Measurements from ENCODE around the gene HOXC4.
A peak's percentile ranks its signal among the peaks of the same experiment; 100 is the strongest.

HOXC4 gene

DNA sequence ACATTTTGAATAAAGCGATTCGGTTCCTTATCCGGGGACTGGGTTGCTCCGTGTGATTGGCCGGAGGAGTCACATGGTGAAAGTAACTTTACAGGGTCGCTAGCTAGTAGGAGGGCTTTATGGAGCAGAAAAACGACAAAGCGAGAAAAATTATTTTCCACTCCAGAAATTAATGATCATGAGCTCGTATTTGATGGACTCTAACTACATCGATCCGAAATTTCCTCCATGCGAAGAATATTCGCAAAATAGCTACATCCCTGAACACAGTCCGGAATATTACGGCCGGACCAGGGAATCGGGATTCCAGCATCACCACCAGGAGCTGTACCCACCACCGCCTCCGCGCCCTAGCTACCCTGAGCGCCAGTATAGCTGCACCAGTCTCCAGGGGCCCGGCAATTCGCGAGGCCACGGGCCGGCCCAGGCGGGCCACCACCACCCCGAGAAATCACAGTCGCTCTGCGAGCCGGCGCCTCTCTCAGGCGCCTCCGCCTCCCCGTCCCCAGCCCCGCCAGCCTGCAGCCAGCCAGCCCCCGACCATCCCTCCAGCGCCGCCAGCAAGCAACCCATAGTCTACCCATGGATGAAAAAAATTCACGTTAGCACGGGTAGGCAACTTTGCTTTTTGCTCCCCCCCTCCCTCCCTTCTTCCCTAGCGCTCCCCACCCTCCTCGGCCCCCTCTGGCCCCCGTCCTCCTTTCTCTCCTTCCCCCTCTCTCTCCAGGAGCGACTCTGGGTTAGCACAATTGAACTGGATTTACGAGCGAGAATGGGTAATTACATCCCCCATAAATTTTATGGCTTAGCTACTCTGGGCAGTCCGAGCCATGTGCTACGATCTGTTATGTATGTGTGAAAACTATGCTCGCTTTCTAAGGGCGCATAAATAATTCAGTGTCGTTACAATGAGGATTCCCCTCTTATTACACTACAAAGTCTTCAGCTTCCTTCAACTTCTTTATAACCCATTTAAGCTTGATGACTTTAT, at the start of gene HOXC4:
Gene HOXC4, plus strand, starts transcription at position 85 of the 991 bp plus-strand sequence. Its CDS starts 88 bp downstream, at position 173.
- DNase-seq = no peak

DNA sequence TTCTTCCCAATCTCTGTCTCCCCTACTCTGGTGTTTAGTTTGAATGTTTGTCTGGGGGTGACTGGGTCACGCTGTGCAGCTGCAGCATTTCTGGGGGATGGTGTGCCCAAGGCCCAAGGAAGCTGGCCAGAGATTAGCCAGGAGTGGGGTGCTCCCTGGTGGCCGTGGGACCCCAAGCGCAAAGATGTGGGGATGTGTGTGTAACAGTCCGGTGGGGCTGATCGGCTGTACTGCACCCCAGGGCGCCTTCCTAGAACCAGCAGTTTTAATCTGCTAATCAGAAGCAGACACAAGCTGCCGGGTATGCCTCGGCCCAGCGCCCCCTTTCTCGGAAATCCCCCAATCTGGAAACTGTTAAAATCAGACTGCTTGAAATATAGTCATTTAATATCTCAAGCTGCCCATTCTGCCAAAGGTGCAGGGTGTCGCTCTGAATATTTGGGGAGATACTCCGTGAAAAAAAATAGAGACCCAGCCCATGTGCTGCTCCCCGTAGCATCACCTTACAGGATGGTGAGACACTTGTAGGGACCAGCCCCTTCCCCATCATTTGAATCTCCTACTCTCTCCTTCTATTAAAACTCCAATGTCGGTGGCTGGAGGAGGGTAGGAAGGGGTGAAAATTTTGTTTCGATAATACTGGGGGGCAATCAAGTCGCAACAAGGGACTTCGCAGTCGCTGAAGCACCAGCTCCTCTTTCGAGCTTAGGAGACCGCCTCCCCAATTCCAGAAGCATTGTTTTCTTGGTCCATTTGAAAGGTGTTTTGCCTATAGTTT, 49.4 kb upstream of the HOXC4 start:
- no peak for DNase-seq

DNA sequence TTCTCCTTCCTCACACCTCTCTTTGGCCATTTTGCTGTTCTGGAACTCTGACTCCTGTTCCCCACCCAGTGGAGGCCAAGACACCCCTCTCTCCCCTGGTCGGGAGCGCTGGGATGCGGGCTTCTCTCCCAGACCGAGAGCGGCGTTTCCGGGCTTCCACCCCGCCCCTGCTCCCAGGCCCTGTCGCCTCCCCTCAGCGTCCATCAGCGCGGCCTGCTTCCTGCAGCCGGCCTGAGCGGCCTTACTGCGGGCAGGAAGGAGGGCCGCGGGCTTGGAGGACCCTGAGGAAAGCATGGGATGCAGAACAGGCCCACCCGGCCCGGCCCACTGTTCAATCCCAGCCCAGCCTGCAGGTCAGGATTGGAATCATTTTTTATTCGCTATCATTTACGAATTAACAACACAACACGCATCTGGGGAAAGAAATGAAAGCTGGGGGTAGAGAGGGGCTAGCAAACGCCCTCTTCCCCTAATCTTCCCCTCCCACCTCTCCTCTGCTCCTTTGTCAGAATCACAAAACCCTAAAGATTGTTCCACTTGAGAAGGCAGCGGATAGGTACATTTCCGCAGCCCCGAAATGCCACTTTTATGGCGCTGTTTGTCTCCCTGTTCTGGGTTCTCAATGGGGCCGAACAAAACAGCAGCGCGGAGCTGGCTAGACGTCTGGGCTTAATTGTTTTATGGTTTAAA, 48.6 kb upstream of the HOXC4 start:
- no peak for DNase-seq

- no peak for DNase-seq
Measured at GRCh38 chr12:54005531-54005852, 48.1 kb upstream of the HOXC4 start.

DNA sequence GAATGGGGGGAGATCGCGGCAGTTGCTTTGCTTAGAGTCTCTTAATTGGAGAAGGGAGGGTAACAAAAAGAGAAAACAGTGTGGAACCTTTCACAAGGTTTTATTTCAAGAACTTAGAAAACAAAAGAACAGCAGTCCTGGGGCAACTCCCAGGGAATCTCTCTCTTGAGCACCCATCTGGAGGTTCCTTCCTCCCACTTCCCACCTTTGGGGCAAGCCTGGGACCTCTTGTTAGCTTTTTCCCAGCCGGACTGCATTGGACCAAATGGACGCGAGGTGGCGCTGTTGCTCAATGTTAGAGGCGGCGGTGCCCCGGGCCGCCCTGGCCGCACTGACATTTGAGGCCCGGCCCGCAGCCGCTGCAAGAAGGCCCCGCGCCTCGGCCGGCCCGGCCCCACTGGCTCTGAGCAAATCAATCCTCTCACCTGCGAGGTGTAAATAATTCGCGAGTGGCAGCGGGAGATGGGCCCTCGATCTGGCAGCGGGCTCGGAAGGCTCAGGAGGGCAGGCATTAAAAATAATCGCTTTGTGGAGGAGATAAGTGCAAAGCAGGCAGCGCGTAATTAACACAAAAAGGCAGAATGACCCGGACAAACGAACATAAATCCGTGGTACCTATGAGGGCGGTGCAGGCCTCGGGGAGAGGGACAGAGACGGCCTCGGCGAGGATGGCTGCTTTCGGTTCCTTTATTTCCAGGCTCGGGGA, 47.6 kb upstream of the HOXC4 start:
- DNase-seq = peak; percentile 72

DNA sequence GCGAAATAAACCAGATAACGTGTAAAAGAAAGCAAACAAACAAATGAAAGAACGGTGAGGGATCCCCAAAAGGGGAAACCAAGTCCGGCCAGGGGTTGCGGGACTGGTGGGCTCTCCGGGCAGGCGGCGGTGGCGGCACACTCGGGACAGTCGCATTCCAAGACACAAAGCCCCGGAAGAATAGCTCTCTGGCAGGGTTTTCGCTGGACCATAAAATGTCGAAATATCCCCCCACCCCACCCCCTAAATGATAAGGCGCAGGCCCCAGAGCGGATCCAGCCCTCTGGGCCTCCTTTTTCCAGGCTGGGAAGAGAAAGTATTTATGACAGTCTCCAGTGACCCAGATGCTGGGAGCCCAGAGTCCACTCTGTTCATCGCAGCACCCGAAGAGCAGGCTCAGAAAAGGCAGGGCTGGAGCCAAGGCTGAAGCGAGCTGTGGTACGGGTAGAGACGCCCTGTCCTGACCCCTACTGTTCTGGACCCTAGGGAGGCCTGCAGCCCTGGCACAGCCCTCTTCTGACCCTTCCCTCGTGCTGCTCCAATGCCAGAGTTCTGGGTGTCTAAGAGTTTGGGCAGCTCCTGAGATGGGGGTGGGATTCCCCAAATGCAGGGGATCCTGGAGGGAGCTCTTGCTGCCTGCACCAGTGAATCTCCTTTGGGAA, 46.9 kb upstream of the HOXC4 start:
- DNase-seq = no peak

DNA sequence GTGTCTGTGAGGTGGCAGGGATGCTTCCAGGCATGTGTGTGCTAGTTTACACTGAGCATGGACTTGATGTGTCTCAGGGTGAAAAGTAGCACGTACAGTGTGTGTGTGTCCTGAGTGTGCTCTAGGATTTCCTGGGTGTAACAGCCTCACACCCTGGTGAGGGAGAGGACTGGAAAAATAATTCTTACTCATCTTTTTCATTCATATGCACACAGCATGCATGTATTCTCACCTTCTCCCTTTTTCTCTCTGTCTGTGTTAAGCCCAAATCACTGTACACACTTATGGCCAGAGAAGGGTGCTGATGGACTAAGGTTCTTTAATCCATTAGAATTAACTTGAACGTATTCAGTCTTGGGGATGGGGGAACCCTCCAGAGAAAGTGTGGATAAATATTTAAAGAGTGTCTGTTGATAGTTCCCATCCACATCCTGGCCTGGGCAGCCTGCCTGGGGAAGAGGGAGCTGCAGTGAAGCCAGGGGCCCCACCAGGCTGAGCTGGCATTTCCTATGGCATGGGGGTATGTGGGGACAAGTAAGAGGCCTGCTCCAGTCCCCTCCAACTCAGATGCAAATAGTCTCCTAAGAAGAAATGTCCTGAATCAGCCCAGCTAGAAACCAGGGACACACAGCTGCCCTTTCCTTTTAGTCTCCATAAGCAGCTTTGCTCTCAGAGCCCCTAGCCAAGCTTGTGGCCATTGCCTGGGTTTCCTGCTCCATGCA, 45.9 kb upstream of the HOXC4 start:
- no peak for DNase-seq

- no peak for DNase-seq
Measured at GRCh38 chr12:54008260-54008552, 45.4 kb upstream of the HOXC4 start.

DNA sequence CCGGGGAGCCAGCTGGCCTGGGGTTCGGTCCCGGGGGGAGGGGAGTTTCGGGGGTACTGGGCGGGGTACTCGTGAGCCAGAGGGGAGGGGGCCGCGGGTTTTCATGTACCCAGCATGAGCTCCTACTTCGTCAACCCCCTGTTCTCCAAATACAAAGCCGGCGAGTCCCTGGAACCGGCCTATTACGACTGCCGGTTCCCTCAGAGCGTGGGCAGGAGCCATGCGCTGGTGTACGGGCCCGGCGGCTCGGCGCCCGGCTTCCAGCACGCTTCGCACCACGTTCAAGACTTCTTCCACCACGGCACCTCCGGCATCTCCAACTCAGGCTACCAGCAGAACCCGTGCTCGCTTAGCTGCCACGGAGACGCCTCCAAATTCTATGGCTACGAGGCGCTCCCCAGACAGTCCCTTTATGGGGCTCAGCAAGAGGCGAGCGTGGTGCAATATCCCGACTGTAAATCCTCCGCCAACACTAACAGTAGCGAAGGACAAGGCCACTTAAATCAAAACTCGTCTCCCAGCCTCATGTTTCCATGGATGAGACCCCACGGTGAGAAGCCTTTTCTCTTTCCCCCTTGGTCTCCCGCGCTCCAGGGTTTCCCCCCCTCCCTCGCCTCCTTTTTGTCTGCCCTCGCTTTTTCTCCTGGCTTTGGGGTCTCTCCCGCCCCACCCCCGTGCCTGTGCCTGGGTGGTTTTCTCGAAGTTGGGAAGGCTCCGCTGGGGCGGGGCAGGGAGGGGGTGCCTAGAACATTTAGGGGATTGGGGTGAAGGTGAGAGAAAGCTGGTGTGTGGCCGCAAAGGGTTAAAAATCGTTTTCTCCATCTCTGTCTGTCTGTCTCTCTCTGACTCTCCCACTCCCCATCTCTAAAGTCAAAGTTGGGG, 44.2 kb upstream of the HOXC4 start:
- no peak for DNase-seq

DNA sequence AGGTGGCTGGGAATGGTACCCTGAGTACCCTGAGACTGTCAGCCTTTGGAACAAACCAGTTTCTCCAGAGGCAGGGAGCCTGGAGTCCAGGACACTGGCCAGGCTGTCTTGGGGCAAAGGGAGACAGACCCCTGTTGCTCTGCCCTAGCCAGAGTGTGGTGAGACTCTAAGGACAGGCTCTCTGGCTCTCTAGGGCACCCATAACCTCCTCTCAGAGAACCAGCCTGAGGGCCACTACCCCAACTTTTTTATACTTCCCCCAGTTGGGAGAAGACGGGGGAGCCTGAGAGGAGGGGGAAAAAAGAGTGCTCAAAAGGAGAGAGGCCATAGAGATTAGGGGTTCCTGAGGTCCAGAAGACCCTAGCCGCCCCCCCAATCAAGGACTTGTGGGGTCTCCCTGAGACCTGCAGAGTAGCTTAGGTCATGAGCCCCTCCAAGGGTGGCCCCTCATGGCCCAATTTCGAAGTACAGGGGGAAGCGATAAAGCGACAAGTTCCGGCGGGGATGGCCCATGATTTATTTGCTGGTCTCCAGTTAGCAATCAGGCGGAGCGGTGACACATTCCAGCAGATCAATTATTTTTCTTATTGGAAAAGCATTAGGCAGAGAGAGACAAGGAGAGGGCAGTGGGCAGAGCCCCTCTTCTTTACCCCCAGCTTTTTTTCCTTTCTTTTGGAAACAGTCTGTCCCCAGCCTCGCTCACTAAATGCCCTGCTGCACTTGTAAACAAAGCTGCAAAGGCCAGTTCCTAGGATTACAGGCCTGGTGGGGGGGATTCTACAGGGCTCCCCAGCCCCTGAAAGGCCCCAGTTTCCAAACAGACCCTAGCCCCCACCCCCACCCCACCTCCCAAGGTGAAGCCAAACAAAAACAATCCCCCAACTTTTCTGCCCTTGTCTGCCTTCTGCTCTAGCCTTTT, 43.3 kb upstream of the HOXC4 start:
- no peak for DNase-seq

DNA sequence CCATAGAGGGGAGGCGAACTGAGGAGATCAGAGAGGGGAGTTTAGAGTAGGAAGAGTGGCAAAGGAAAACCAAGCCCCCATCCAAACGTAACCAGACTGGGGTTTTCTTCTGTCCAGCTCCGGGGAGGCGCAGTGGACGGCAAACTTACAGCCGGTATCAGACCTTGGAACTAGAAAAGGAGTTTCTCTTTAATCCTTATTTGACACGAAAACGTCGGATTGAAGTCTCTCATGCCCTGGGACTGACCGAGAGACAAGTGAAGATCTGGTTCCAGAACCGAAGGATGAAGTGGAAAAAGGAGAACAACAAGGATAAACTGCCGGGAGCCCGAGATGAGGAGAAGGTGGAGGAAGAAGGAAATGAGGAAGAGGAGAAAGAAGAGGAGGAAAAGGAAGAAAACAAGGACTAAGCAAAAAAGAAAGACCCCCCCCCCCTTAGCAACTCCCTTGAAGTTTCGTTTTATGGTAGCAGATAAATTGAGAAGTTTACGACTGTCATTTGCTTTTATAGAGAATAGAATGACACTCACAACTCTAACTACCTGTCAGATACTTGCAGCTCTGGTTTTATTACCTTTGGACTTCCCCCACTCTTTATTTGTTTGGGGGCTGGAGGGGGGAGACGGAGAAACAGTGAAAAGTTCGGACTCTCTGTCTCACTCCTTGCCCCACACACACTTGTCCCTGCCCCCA, 42.5 kb upstream of the HOXC4 start:
- DNase-seq = no peak

DNA sequence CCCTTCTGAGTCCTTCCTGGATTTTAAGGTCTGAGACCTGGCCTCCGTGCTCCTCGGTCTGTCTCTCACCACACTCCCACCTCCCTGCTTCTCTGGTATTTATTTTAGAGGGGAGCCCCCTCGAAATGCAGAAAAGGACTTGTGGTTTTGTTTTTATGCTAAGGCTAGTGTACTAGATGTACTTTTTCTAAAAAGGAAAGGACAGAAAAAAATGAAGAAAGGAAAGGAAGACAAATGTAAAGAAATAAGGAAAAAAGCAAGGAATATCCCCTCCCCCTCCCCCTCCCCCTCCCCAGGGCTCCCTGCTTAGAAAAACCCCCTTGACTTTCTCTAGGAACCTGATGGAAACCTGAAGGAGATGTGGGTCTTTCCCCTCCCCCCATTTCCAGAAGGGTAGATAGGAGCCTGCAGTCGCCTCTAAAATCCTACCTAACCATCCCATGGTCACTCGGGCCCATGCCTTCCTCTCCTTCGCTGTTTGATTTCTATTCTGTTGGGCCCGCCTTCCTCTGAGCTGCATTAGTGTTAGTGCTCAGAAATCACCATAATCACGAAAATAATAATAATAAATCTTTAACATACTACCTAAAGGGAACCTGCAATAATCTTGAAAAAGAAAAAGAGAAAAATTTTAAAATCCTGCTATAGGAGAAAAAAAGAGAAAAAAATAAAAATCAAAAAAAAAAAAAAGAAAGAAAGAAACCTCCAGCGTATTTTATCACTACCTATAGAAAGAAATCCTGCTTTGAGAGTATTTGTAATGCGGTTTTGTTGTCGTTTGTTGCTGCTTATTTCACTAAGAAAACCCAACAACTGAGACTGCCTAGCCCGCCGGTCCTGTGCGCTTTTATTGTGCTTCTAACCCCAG, 41.7 kb upstream of the HOXC4 start:
- DNase-seq = no peak

GRCh38 chr12:54012631-54013409, 40.8 kb upstream of the HOXC4 start:
- no peak for DNase-seq

DNA sequence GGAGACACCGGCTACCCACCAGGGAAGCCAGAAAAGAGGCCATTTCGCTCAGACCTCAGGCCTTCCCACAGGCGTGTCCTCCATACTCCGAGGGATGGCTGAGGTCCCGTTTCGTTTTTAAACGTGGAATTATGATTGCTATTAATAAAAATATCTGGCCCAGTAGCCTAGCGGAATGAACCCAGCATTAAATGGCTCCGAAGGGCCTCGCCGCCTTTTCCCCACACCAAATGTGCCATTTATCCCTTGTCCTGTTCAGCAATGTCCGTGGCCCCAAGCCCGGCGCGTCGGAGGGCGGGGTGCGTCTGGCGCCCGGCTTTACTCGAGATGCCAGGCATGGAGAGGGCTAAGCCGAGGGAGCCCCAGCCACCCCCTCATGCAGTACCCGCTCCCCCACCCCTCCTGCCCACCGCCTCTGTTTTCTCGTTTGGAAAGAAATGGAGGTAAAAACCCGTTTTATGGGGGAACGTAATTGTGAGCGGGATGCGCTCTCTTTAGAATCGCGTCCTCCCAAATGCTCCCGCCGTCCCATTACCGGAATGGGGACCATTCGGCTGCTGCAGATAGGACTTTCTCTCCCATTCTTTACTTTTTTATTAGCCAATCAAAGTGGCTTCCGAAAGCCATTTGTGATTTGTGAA, 39.1 kb upstream of the HOXC4 start:
- no peak for DNase-seq

DNA sequence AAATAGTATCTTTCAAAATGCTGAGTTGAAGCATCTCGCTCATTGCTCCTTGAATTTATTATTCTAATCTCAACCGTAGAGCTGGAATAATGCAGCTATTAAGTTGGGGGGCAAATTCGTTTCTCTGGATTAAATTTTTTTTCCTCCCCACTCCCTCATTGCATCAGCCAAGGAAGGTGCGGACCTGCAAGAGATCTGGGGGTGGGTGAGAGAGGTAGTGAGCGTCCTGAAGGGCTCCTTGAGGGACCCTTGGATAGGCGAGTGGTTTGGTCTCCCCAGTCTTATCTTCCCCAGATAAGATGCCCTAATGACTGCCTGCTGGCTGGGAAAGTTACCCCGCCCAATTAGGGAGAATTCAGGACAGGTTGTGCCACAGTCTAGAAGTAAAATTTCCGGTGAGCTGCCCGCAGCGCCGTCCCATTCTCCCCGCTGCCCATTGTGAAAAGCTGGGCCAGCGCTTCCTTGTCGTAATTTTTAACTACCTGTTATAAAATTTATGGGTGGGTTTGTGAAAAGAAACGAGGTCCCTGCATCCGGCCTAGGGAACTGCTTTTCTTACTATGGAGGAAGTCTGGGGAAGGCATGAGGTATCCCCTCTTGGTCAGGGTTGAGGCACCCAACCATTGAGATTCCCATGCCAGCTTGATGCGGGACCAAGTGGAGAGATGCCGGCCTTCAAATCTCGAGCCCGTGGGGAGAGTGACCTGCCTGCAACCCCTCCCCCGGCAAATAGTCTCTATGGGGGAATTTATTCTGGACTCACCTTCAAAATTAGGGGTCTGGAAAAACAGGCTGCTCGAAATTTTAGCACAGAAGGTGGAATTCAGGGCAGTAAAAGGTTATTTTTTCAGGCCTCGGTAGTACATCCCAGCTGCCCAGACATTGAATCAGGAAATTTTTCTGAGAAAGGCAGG, 38.4 kb upstream of the HOXC4 start:
- no peak for DNase-seq

Measured in NCI-H345 (cell line).